Liver (tissue), 9 donors: Measurements from ENCODE around the gene CHD9NB. TPM values are rescaled to one million over a fixed set of nuclear protein-coding genes. Genes with fewer than 3 reads are reported as not detected.
A peak's percentile ranks its signal among the peaks of the same experiment; 100 is the strongest.

Source experiments
- DNase-seq: peaks from one replicate; pipeline ENCODE4 v3.0.0-alpha.2; 2017; ENCODE audit warnings: low spot score
- H3K27ac ChIP-seq, 2 donors: one replicate each; pipeline ENCODE4 v1.7.0; 2013; ENCODE audit warnings: inconsistent platforms in 2 of 2, low read length in 2 of 2, control low read depth in 1 of 2, low read depth in 1 of 2, mild to moderate bottlenecking in 1 of 2
- H3K27me3 ChIP-seq, 4 donors: one replicate each; pipeline versions ENCODE4 v1.6.1 to v1.7.0; 2013; ENCODE audit warnings: low read length in 3 of 4, inconsistent platforms in 1 of 4, mild to moderate bottlenecking in 1 of 4, moderate library complexity in 1 of 4; ENCODE audit not compliant: control insufficient read depth in 4 of 4, insufficient read depth in 4 of 4
- H3K36me3 ChIP-seq, 4 donors: one replicate each; pipeline versions ENCODE4 v1.6.1 to v1.7.0; 2013; ENCODE audit warnings: low read length in 3 of 4, mild to moderate bottlenecking in 3 of 4, low read depth in 1 of 4, moderate library complexity in 1 of 4; ENCODE audit not compliant: control insufficient read depth in 4 of 4, insufficient read depth in 3 of 4
- H3K4me1 ChIP-seq, 4 donors: one replicate each; pipeline versions ENCODE4 v1.6.1 to v1.7.0; 2013; ENCODE audit warnings: low read length in 3 of 4, mild to moderate bottlenecking in 3 of 4, moderate library complexity in 1 of 4; ENCODE audit not compliant: control insufficient read depth in 4 of 4, insufficient read depth in 4 of 4
- H3K4me3 ChIP-seq, 3 donors: one replicate each; pipeline versions ENCODE4 v1.6.1 to v1.7.0; 2013; ENCODE audit warnings: low read length in 3 of 3, control low read depth in 1 of 3, low read depth in 1 of 3, mild to moderate bottlenecking in 1 of 3
- H3K9ac ChIP-seq, 2 donors: one replicate each; pipeline ENCODE4 v1.7.0; 2013; ENCODE audit warnings: low read length in 2 of 2, mild to moderate bottlenecking in 2 of 2, moderate library complexity in 2 of 2, control low read depth in 1 of 2, low read depth in 1 of 2
- H3K9me3 ChIP-seq, 4 donors: one replicate each; pipeline versions ENCODE4 v1.6.1 to v1.7.0; 2013; ENCODE audit warnings: low read length in 3 of 4; ENCODE audit not compliant: control insufficient read depth in 4 of 4
- EGR1 ChIP-seq, 2 donors: IDR thresholded peaks; 2 replicates each; pipeline ENCODE4 v1.6.1; 2016 to 2018; ENCODE audit warnings: antibody characterized with exemption in 2 of 2, low read depth in 2 of 2
- FOXA1 ChIP-seq: IDR thresholded peaks from 2 replicates; pipeline ENCODE4 v1.6.1; 2016; ENCODE audit warnings: antibody characterized with exemption
- FOXA2 ChIP-seq: IDR thresholded peaks from 2 replicates; pipeline ENCODE4 v1.6.1; 2016; ENCODE audit warnings: antibody characterized with exemption
- GABPA ChIP-seq, 2 donors: IDR thresholded peaks in 1 of 2; conservative IDR thresholded peaks in 1 of 2; 2 replicates each; pipeline ENCODE4 v1.6.1; 2016; ENCODE audit warnings: antibody characterized with exemption in 2 of 2, mild to moderate bottlenecking in 1 of 2, moderate library complexity in 1 of 2
- HNF4A ChIP-seq, 2 donors: conservative IDR thresholded peaks; 2 replicates each; pipeline ENCODE4 v1.6.1; 2016; ENCODE audit warnings: antibody characterized with exemption in 2 of 2, mild to moderate bottlenecking in 2 of 2
- HNF4G ChIP-seq: IDR thresholded peaks from 2 replicates; pipeline ENCODE4 v1.6.1; 2016; ENCODE audit warnings: antibody characterized with exemption
- JUND ChIP-seq, 2 donors: IDR thresholded peaks; 2 replicates each; pipeline ENCODE4 v1.6.1; 2016; ENCODE audit warnings: antibody characterized with exemption in 2 of 2
- NR2F2 ChIP-seq: IDR thresholded peaks from 2 replicates; pipeline ENCODE4 v1.6.1; 2016; ENCODE audit warnings: antibody characterized with exemption
- RAD21 ChIP-seq, 2 donors: IDR thresholded peaks; 2 replicates each; pipeline ENCODE4 v1.6.1; 2016; ENCODE audit warnings: antibody characterized with exemption in 2 of 2, mild to moderate bottlenecking in 2 of 2
- RXRA ChIP-seq, 2 donors: IDR thresholded peaks; 2 replicates each; pipeline ENCODE4 v1.6.1; 2017 to 2018; ENCODE audit warnings: antibody characterized with exemption in 2 of 2, mild to moderate bottlenecking in 1 of 2
- SP1 ChIP-seq: IDR thresholded peaks from 2 replicates; pipeline ENCODE4 v1.6.1; 2018; ENCODE audit warnings: antibody characterized with exemption, mild to moderate bottlenecking
- TAF1 ChIP-seq: conservative IDR thresholded peaks from 2 replicates; pipeline ENCODE4 v1.6.1; 2016; ENCODE audit warnings: antibody characterized with exemption, mild to moderate bottlenecking
- YY1 ChIP-seq: IDR thresholded peaks from 2 replicates; pipeline ENCODE4 v1.6.1; 2016; ENCODE audit warnings: antibody characterized with exemption, mild to moderate bottlenecking
- WGBS: extraction: QIAGEN DNeasy Blood & Tissue Kit; methylation state at CpG from one replicate; pipeline ENCODE4 v1.1.7; 2013; 5-methylcytosine and 5-hydroxymethylcytosine counted together
- polyA plus RNA-seq, 2 donors: library from polyadenylated mRNA; stranded (reverse) in 1 of 2; unstranded in 1 of 2; fragments of 200-250 nt in 1 of 2; fragments of >200 nt in 1 of 2; fragmentation: Nextera tagmentation in 1 of 2; extraction: Ambion mirVana in 1 of 2; gene quantifications; one replicate each; pipeline versions ENCODE4 v1.2.1 to v1.2.3, GENCODE V29; 2013 to 2015
- total RNA-seq, 2 donors: library from RNA; depleted of rRNA; stranded (reverse); fragments of >200 nt; gene quantifications; one replicate each; pipeline ENCODE4 v1.2.3, GENCODE V29; 2014
- TF ChIP-seq, protein P1 (sequence below): IDR thresholded peaks from 2 replicates; pipeline ENCODE4 v1.6.1; 2016; ENCODE audit warnings: antibody characterized with exemption
- TF ChIP-seq, protein P2 (sequence below): IDR thresholded peaks from 2 replicates; pipeline ENCODE4 v1.6.1; 2016; ENCODE audit warnings: antibody characterized with exemption
- TF ChIP-seq, protein P3 (sequence below): IDR thresholded peaks from 2 replicates; pipeline ENCODE4 v1.6.1; 2016; ENCODE audit warnings: antibody characterized with exemption
- TF ChIP-seq, protein P4 (sequence below): IDR thresholded peaks from 2 replicates; pipeline ENCODE4 v1.6.1; 2016; ENCODE audit warnings: antibody characterized with exemption, mild to moderate bottlenecking
- TF ChIP-seq, protein P5 (sequence below): fragments of 150-350 bp; IDR thresholded peaks from 2 replicates; pipeline ENCODE4 v1.5.1; 2017; ENCODE audit warnings: improper control_type of control experiment, low read depth, low read length; ENCODE audit not compliant: missing input control
- donor health status: healthy.
- donor health status: healthy.
- donor health status: healthy.
- donor health status: healthy.
- donor health status: healthy.

Gene CHD9NB
- total and polyA plus RNA-seq, 4 donors = 0.05 to 0.42 (median 0.18) TPM; not detected in 1

DNA sequence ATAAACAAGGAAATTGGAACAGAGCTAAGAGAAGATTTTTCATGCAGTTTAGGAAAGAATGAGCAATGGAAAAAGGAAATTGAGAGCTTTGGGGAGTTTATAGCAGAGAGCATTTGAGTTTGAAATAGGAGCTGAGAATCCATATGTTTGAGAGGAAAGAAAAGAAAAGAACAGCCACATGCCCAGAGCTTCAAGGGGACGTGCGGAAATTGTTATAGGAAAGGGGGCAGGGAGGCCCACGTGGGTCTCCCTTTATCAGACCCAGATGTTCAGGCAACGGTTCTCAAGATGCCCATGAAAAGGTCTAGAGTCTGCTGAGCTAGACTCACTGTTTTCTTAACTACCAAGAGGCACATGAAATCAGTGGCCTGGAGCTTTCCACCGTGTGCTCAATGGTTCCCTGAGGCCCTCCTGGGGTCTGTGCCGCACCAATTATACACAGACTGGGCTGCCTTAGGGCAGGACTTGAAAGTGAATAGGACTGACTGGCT lies 33.3 kb upstream of the CHD9NB start:
- peak overlapping the region; percentile 54 to 74 for H3K27ac ChIP-seq
- no peaks in the 10 kb centered on the region for H3K27me3 ChIP-seq
- H3K4me3 ChIP-seq = no peak overlapping the region
- TF ChIP-seq, protein P1, sequence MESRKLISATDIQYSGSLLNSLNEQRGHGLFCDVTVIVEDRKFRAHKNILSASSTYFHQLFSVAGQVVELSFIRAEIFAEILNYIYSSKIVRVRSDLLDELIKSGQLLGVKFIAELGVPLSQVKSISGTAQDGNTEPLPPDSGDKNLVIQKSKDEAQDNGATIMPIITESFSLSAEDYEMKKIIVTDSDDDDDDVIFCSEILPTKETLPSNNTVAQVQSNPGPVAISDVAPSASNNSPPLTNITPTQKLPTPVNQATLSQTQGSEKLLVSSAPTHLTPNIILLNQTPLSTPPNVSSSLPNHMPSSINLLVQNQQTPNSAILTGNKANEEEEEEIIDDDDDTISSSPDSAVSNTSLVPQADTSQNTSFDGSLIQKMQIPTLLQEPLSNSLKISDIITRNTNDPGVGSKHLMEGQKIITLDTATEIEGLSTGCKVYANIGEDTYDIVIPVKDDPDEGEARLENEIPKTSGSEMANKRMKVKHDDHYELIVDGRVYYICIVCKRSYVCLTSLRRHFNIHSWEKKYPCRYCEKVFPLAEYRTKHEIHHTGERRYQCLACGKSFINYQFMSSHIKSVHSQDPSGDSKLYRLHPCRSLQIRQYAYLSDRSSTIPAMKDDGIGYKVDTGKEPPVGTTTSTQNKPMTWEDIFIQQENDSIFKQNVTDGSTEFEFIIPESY = no peak
- no peaks in the 10 kb centered on the region for H3K36me3 ChIP-seq
- 75% methylated on average over 6 of the region's 6 CpGs for WGBS
- no peak overlapping the region for H3K9ac ChIP-seq
- peaks cover 19 to 51% (median 41%) of the 10 kb centered on the region in 4 donors for H3K4me1 ChIP-seq
- DNase-seq = no peak
- no peaks in the 10 kb centered on the region for H3K9me3 ChIP-seq

DNA sequence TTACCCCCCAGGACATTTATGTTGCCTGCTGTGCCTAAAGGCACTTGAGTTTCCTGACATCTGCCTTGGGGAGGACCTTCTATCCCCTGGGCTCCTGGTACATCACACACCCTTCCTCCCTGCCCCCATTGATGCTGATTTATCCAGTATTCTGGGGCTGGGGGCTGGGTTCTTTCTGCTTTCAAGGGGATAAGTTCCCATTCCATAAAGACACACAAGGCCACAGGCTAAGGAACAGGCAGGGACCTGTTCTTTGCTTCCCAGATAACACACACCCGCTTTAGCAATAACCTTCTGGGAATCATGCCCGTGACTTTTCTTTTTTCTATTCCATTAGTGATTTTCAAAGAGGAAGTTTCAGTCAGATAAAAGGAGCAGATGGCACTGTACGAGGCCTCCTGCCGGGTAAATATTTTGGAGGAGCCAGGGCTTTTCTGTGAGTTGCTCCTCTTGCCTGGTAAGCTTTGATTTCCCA lies 32.7 kb upstream of the CHD9NB start:
- H3K27me3 ChIP-seq = no peaks in the 10 kb centered on the region
- no peaks in the 10 kb centered on the region for H3K36me3 ChIP-seq
- DNase-seq = no peak
- no peak overlapping the region for H3K4me3 ChIP-seq
- H3K9ac ChIP-seq = no peak overlapping the region
- no peaks in the 10 kb centered on the region for H3K9me3 ChIP-seq
- TF ChIP-seq RXRA (IDR thresholded peaks at IDR 0.05) (peak in 1 of 2 donors; percentile 59), FOXA2 (no peak), RAD21 (IDR thresholded peaks at IDR 0.05) (peak; percentile 6 to 21), FOXA1 (no peak), EGR1 (IDR thresholded peaks at IDR 0.05; ENCODE audit: low read depth in 2 of 2) (no peak), HNF4G (no peak), JUND (IDR thresholded peaks at IDR 0.05) (no peak), HNF4A (conservative IDR thresholded peaks at IDR 0.05) (peak in 1 of 2 donors; percentile 49), SP1 (peak; percentile 13), GABPA (IDR thresholded peaks at IDR 0.05 in 1 of 2, conservative IDR thresholded peaks at IDR 0.05 in 1 of 2) (no peak), YY1 (peak; percentile 50), NR2F2 (peak; percentile 91), TAF1 (no peak)
- TF ChIP-seq, protein P2, sequence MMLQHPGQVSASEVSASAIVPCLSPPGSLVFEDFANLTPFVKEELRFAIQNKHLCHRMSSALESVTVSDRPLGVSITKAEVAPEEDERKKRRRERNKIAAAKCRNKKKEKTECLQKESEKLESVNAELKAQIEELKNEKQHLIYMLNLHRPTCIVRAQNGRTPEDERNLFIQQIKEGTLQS = no peak
- TF ChIP-seq, protein P1 = no peak
- TF ChIP-seq, protein P3, sequence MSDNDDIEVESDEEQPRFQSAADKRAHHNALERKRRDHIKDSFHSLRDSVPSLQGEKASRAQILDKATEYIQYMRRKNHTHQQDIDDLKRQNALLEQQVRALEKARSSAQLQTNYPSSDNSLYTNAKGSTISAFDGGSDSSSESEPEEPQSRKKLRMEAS = no peak
- TF ChIP-seq, protein P4, sequence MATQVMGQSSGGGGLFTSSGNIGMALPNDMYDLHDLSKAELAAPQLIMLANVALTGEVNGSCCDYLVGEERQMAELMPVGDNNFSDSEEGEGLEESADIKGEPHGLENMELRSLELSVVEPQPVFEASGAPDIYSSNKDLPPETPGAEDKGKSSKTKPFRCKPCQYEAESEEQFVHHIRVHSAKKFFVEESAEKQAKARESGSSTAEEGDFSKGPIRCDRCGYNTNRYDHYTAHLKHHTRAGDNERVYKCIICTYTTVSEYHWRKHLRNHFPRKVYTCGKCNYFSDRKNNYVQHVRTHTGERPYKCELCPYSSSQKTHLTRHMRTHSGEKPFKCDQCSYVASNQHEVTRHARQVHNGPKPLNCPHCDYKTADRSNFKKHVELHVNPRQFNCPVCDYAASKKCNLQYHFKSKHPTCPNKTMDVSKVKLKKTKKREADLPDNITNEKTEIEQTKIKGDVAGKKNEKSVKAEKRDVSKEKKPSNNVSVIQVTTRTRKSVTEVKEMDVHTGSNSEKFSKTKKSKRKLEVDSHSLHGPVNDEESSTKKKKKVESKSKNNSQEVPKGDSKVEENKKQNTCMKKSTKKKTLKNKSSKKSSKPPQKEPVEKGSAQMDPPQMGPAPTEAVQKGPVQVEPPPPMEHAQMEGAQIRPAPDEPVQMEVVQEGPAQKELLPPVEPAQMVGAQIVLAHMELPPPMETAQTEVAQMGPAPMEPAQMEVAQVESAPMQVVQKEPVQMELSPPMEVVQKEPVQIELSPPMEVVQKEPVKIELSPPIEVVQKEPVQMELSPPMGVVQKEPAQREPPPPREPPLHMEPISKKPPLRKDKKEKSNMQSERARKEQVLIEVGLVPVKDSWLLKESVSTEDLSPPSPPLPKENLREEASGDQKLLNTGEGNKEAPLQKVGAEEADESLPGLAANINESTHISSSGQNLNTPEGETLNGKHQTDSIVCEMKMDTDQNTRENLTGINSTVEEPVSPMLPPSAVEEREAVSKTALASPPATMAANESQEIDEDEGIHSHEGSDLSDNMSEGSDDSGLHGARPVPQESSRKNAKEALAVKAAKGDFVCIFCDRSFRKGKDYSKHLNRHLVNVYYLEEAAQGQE = no peak
- TF ChIP-seq, protein P5, sequence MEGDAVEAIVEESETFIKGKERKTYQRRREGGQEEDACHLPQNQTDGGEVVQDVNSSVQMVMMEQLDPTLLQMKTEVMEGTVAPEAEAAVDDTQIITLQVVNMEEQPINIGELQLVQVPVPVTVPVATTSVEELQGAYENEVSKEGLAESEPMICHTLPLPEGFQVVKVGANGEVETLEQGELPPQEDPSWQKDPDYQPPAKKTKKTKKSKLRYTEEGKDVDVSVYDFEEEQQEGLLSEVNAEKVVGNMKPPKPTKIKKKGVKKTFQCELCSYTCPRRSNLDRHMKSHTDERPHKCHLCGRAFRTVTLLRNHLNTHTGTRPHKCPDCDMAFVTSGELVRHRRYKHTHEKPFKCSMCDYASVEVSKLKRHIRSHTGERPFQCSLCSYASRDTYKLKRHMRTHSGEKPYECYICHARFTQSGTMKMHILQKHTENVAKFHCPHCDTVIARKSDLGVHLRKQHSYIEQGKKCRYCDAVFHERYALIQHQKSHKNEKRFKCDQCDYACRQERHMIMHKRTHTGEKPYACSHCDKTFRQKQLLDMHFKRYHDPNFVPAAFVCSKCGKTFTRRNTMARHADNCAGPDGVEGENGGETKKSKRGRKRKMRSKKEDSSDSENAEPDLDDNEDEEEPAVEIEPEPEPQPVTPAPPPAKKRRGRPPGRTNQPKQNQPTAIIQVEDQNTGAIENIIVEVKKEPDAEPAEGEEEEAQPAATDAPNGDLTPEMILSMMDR = no peak
- H3K27ac ChIP-seq = peak overlapping the region; percentile 54 to 74
- WGBS = 16% methylated on average over 4 of the region's 4 CpGs
- peaks cover 22 to 45% (median 35%) of the 10 kb centered on the region in 4 donors for H3K4me1 ChIP-seq
